Suprapubic skin (tissue), 4 donors: ENCODE results near the gene PRKAG2. TPM values are rescaled to one million over a fixed set of nuclear protein-coding genes. Genes with fewer than 3 reads are reported as not detected.

Experiments
- DNase-seq, 2 donors: peaks; one replicate each; pipeline ENCODE4 v3.0.0-alpha.2; 2019; ENCODE audit warnings: low spot score in 2 of 2
- H3K27ac ChIP-seq: fragments of 200-600 bp; sonication (generic); one replicate; pipeline ENCODE4 v1.5.1; 2019
- H3K27me3 ChIP-seq: fragments of 200-600 bp; sonication (generic); one replicate; pipeline ENCODE4 v1.5.1; 2019
- H3K36me3 ChIP-seq: fragments of 200-600 bp; sonication (generic); one replicate; pipeline ENCODE4 v1.5.1; 2019
- H3K4me1 ChIP-seq: fragments of 200-600 bp; sonication (generic); one replicate; pipeline ENCODE4 v1.5.1; 2019
- H3K4me3 ChIP-seq: fragments of 200-600 bp; sonication (generic); one replicate; pipeline ENCODE4 v1.5.1; 2019; ENCODE audit warnings: mild to moderate bottlenecking
- H3K9me3 ChIP-seq: fragments of 200-600 bp; sonication (generic); one replicate; pipeline ENCODE4 v1.5.1; 2019
- EP300 ChIP-seq: sonication (generic); formaldehyde crosslinking; IDR thresholded peaks from one replicate; pipeline ENCODE4 v1.6.1; 2017; ENCODE audit warnings: antibody characterized with exemption
- POLR2A ChIP-seq, 2 donors: fragments of 450-650 bp; IDR thresholded peaks; one replicate each; pipeline ENCODE4 v1.6.1; 2017; ENCODE audit warnings: antibody characterized with exemption in 2 of 2, mild to moderate bottlenecking in 2 of 2, moderate library complexity in 2 of 2
- POLR2AphosphoS5 ChIP-seq, 3 donors: sonication (generic); formaldehyde crosslinking; IDR thresholded peaks; one replicate each; pipeline ENCODE4 v1.6.1; 2017; ENCODE audit warnings: antibody characterized with exemption in 3 of 3
- WGBS: methylation state at CpG from one replicate; pipeline ENCODE4 v1.1.5; 2018; 5-methylcytosine and 5-hydroxymethylcytosine counted together
- total RNA-seq, 4 donors: library from RNA; depleted of rRNA; stranded (reverse); fragments of >200 nt; gene quantifications; one replicate each; pipeline ENCODE4 v1.1.0, GENCODE V29; 2016
- TF ChIP-seq, protein P1 (sequence below), 2 donors: fragments of 200-600 bp in 1 of 2; fragments of 450-650 bp in 1 of 2; sonication (generic) in 1 of 2; IDR thresholded peaks; one replicate each; pipeline ENCODE4 v1.5.1; 2016 to 2019; ENCODE audit warnings: antibody characterized with exemption in 2 of 2, mild to moderate bottlenecking in 1 of 2, moderate library complexity in 1 of 2

Gene PRKAG2
- total RNA-seq, 4 donors from 2014 or later, result 16.5 to 40.0 (median 17.3) TPM

GRCh38 chr7:151801782-151802468, 75.0 kb downstream of the PRKAG2 start:
- Histone ChIP-seq H3K36me3 (no peaks in the 10 kb centered on the region), H3K9me3 (no peaks in the 10 kb centered on the region), H3K27me3 (no peaks in the 10 kb centered on the region), H3K4me1 (peaks cover 24% of the 10 kb centered on the region), H3K4me3 (no peak overlapping the region), H3K27ac (no peak overlapping the region)
- TF ChIP-seq POLR2AphosphoS5 (IDR thresholded peaks at IDR 0.05) (no peak), POLR2A (IDR thresholded peaks at IDR 0.05) (no peak), EP300 (no peak)
- TF ChIP-seq, protein P1, sequence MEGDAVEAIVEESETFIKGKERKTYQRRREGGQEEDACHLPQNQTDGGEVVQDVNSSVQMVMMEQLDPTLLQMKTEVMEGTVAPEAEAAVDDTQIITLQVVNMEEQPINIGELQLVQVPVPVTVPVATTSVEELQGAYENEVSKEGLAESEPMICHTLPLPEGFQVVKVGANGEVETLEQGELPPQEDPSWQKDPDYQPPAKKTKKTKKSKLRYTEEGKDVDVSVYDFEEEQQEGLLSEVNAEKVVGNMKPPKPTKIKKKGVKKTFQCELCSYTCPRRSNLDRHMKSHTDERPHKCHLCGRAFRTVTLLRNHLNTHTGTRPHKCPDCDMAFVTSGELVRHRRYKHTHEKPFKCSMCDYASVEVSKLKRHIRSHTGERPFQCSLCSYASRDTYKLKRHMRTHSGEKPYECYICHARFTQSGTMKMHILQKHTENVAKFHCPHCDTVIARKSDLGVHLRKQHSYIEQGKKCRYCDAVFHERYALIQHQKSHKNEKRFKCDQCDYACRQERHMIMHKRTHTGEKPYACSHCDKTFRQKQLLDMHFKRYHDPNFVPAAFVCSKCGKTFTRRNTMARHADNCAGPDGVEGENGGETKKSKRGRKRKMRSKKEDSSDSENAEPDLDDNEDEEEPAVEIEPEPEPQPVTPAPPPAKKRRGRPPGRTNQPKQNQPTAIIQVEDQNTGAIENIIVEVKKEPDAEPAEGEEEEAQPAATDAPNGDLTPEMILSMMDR (IDR thresholded peaks at IDR 0.05), result no peak
- WGBS, result 90% methylated on average over 15 of the region's 15 CpGs
- DNase-seq, result no peak

DNA sequence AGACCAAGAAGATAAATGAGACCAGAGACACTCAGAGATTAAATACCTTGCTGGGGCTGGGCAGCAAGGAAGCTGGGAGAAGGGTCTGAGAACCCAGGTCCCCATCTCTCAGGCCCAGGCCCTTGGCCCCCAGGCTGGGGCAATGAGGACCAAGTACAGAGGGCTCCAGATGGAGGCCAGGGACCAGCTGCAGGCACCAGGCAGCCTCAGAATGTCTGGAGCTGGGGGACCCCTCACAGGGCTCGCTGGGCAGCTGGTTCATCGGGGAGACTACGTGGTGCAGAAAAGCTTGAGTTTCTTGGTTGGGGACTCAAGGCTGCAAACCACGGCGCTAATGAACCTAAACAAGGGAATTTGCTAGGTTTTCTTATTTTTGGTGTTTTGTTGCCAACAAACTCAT, 75.6 kb downstream of the PRKAG2 start:
- Histone ChIP-seq H3K36me3 (no peaks in the 10 kb centered on the region), H3K4me1 (peaks cover 27% of the 10 kb centered on the region), H3K4me3 (no peak overlapping the region), H3K27ac (no peak overlapping the region), H3K9me3 (no peaks in the 10 kb centered on the region), H3K27me3 (no peaks in the 10 kb centered on the region)
- TF ChIP-seq POLR2A (IDR thresholded peaks at IDR 0.05) (no peak), POLR2AphosphoS5 (IDR thresholded peaks at IDR 0.05) (no peak), EP300 (no peak)
- TF ChIP-seq, protein P1 (IDR thresholded peaks at IDR 0.05), result no peak
- no peak for DNase-seq
- 100% methylated on average over 5 of the region's 5 CpGs for WGBS

GRCh38 chr7:151800861-151801260, 76.1 kb downstream of the PRKAG2 start:
- H3K4me1 ChIP-seq, result peaks cover 31% of the 10 kb centered on the region
- H3K4me3 ChIP-seq, result no peak overlapping the region
- H3K27ac ChIP-seq, result no peak overlapping the region
- H3K27me3 ChIP-seq, result no peaks in the 10 kb centered on the region
- no peaks in the 10 kb centered on the region for H3K36me3 ChIP-seq
- DNase-seq, result no peak
- 97% methylated on average over 3 of the region's 4 CpGs for WGBS
- no peaks in the 10 kb centered on the region for H3K9me3 ChIP-seq
- TF ChIP-seq POLR2A (IDR thresholded peaks at IDR 0.05) (no peak), POLR2AphosphoS5 (IDR thresholded peaks at IDR 0.05) (no peak), EP300 (no peak)
- TF ChIP-seq, protein P1 (IDR thresholded peaks at IDR 0.05), result no peak

DNA sequence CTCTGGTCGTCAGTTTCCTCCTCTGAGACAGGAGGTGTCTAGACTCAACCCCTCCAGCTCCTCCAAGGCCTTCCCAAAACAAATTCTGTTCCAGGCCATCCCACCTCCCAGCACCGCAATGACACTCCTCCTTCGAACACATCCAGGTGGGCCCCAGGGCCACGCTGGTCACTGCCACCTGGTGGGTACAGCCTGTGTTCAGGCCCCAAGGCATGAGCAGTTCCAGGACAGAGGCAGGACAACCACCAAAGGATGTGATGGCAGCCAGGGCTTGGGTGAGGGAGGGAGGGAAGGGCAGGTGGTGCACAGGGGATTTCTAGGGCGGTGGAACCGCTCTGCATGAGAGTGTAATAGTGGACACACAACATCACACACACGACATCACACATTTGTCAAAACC, 76.5 kb downstream of the PRKAG2 start:
- DNase-seq, result no peak
- WGBS, result 81% methylated on average over 7 of the region's 7 CpGs
- peaks cover 36% of the 10 kb centered on the region for H3K4me1 ChIP-seq
- H3K4me3 ChIP-seq, result no peak overlapping the region
- H3K27me3 ChIP-seq, result no peaks in the 10 kb centered on the region
- no peaks in the 10 kb centered on the region for H3K36me3 ChIP-seq
- H3K9me3 ChIP-seq, result no peaks in the 10 kb centered on the region
- TF ChIP-seq, protein P1 (IDR thresholded peaks at IDR 0.05), result no peak
- TF ChIP-seq POLR2AphosphoS5 (IDR thresholded peaks at IDR 0.05) (no peak), EP300 (no peak), POLR2A (IDR thresholded peaks at IDR 0.05) (no peak)
- no peak overlapping the region for H3K27ac ChIP-seq

- Histone ChIP-seq H3K36me3 (no peaks in the 10 kb centered on the region), H3K9me3 (no peaks in the 10 kb centered on the region), H3K4me3 (no peak overlapping the region), H3K4me1 (peaks cover 38% of the 10 kb centered on the region), H3K27me3 (no peaks in the 10 kb centered on the region), H3K27ac (no peak overlapping the region)
- DNase-seq, result no peak
- no peak for TF ChIP-seq POLR2AphosphoS5 (IDR thresholded peaks at IDR 0.05)
- TF ChIP-seq POLR2A (IDR thresholded peaks at IDR 0.05), result no peak
- TF ChIP-seq, protein P1 (IDR thresholded peaks at IDR 0.05), result no peak
- TF ChIP-seq EP300, result no peak
- 95% methylated on average over 10 of the region's 15 CpGs for WGBS
These were observed 77.4 kb downstream of the PRKAG2 start for GRCh38 chr7:151799506-151799905.
